K562 (cell line): Measurements from ENCODE around the gene FCER2. TPM values are rescaled to one million over a fixed set of nuclear protein-coding genes. Genes with fewer than 3 reads are reported as not detected.
A peak's percentile ranks its signal among the peaks of the same experiment; 100 is the strongest.

Source experiments
- ATAC-seq: fragments of 200-7000 bp; cut with Tn5 transposase; 3 replicates; pipeline ENCODE4 v1.9.1; 2020; ENCODE audit warnings: moderate library complexity
- BruUV-seq: library from RNA; stranded (reverse); fragments of 400-500 nt; replicated peaks from 2 replicates; lab custom pipeline; 2021; lab: Mats Ljungman, UMichigan
- CTCF ChIA-PET: fragments of 300-600 bp; formaldehyde crosslinking; extraction: SDS; loops from one replicate; lab custom pipeline; 2021; ENCODE audit warnings: low intra/inter-chr PET ratio; lab: Yijun Ruan, JAX
- POLR2A ChIA-PET: fragments of 300-600, 350-650 bp; sonication (Branson Sonifier 250); formaldehyde crosslinking; extraction: SDS; loops from one replicate; lab custom pipeline; 2021; ENCODE audit warnings: antibody characterized with exemption, inconsistent platforms; lab: Yijun Ruan, JAX
- DNase-seq, 4 experiments: peaks; one replicate each; pipeline versions ENCODE4 v3.0.0 to v3.0.0-alpha.2; 2011 to 2018; ENCODE audit warnings: low spot score in 3 of 4, mixed read lengths in 3 of 4; ENCODE audit errors: extremely low read depth in 1 of 4
- FAIRE-seq: peaks from 2 replicates; lab custom pipeline; 2011; peaks lifted over from hg19 to GRCh38; lab: Jason Lieb, UNC
- H2AFZ ChIP-seq: 2 replicates; pipeline ENCODE4 v1.6.0; 2011; ENCODE audit warnings: low read depth, low read length, control low read depth, inconsistent platforms
- H3K27ac ChIP-seq: fragments of 200-600 bp; 3 replicates; pipeline ENCODE4 v1.8.0; 2011; ENCODE audit warnings: low read depth, mild to moderate bottlenecking, control low read depth, inconsistent platforms, low read length, moderate library complexity, mixed read lengths; ENCODE audit errors: extremely low read depth
- H3K27me3 ChIP-seq, 2 experiments: fragments of 300-600 bp in 1 of 2; 2 replicates in 1 of 2; 3 replicates in 1 of 2; pipeline versions ENCODE4 v1.6.0 to v1.8.0; 2011; ENCODE audit warnings: inconsistent platforms in 2 of 2, low read length in 2 of 2, mild to moderate bottlenecking in 1 of 2, mixed read lengths in 1 of 2, moderate library complexity in 1 of 2; ENCODE audit not compliant: control insufficient read depth in 2 of 2, insufficient read depth in 2 of 2
- H3K36me3 ChIP-seq: fragments of 300-600 bp; 3 replicates; pipeline ENCODE4 v1.8.0; 2011; ENCODE audit warnings: mild to moderate bottlenecking, low read length, inconsistent platforms; ENCODE audit not compliant: control insufficient read depth, insufficient read depth
- H3K4me1 ChIP-seq, 2 experiments: fragments of 200-600 bp in 1 of 2; replicated peaks in 1 of 2; 2 replicates in 1 of 2; 3 replicates in 1 of 2; pipeline versions ENCODE4 v1.5.1 to v1.8.0; 2011; ENCODE audit warnings: inconsistent platforms in 2 of 2, low read length in 2 of 2, mild to moderate bottlenecking in 1 of 2, mixed read lengths in 1 of 2, moderate library complexity in 1 of 2; ENCODE audit not compliant: control insufficient read depth in 2 of 2, insufficient read depth in 2 of 2
- H3K4me2 ChIP-seq: 2 replicates; pipeline ENCODE4 v1.6.1; 2011; ENCODE audit warnings: low read length, control low read depth, inconsistent platforms, mixed read lengths; ENCODE audit not compliant: insufficient read depth
- H3K4me3 ChIP-seq: fragments of 200-600 bp; sonication (generic), shearing (Covaris generic); 2 replicates; pipeline ENCODE4 v1.5.1; 2016; ENCODE audit warnings: control low read depth, inconsistent platforms
- H3K79me2 ChIP-seq: fragments of 200-600 bp; 3 replicates; pipeline ENCODE4 v1.8.0; 2011; ENCODE audit warnings: low read length, inconsistent platforms; ENCODE audit not compliant: control insufficient read depth, insufficient read depth
- H3K9ac ChIP-seq, 2 experiments: 2 replicates each; pipeline versions ENCODE4 v1.6.0 to v1.6.1; 2011; ENCODE audit warnings: low read depth in 2 of 2, low read length in 2 of 2, control low read depth in 1 of 2, inconsistent platforms in 1 of 2, mild to moderate bottlenecking in 1 of 2, mixed read lengths in 1 of 2; ENCODE audit not compliant: insufficient read depth in 1 of 2
- H3K9me1 ChIP-seq: one replicate; pipeline ENCODE4 v1.6.0; 2011; ENCODE audit warnings: inconsistent platforms, mild to moderate bottlenecking, low read length, moderate library complexity; ENCODE audit not compliant: control insufficient read depth, insufficient read depth
- H3K9me3 ChIP-seq: replicated peaks from 2 replicates; pipeline ENCODE4 v1.5.1; 2011; ENCODE audit warnings: low read depth, low read length, inconsistent platforms; ENCODE audit not compliant: control insufficient read depth, insufficient read depth
- H4K20me1 ChIP-seq: replicated peaks from 2 replicates; pipeline ENCODE4 v1.6.1; 2011; ENCODE audit warnings: low read length, inconsistent platforms, mixed read lengths; ENCODE audit not compliant: control insufficient read depth, insufficient read depth
- ARID3A ChIP-seq: IDR thresholded peaks from 2 replicates; pipeline ENCODE4 v1.6.1; 2012; ENCODE audit warnings: low read depth, low read length, improper control_type of control experiment, borderline replicate concordance
- BCOR ChIP-seq: fragments of 450-650 bp; IDR thresholded peaks from 2 replicates; pipeline ENCODE4 v1.6.1; 2016
- FOXA1 ChIP-seq: fragments of 450-650 bp; IDR thresholded peaks from 2 replicates; pipeline ENCODE4 v1.6.1; 2016; ENCODE audit warnings: mild to moderate bottlenecking, borderline replicate concordance
- FOXK2 ChIP-seq, 2 experiments: fragments of 450-650 bp; IDR thresholded peaks in 1 of 2; conservative IDR thresholded peaks in 1 of 2; 2 replicates each; pipeline ENCODE4 v1.6.1; 2016; ENCODE audit warnings: low read depth in 2 of 2, mild to moderate bottlenecking in 1 of 2
- KDM1A ChIP-seq, 2 experiments: fragments of 450-650 bp; IDR thresholded peaks; 2 replicates each; pipeline ENCODE4 v1.6.1; 2016; ENCODE audit warnings: mild to moderate bottlenecking in 2 of 2
- NR2F6 ChIP-seq: fragments of 450-650 bp; formaldehyde crosslinking; IDR thresholded peaks from 2 replicates; pipeline ENCODE4 v1.4.0; 2020; ENCODE audit warnings: mild to moderate bottlenecking
- PKNOX1 ChIP-seq: fragments of 450-650 bp; IDR thresholded peaks from 2 replicates; pipeline ENCODE4 v1.6.1; 2016
- SMARCC2 ChIP-seq: fragments of 450-650 bp; IDR thresholded peaks from 2 replicates; pipeline ENCODE4 v1.6.1; 2017; ENCODE audit warnings: antibody characterized with exemption, moderate library complexity, mild to moderate bottlenecking, low read depth
- TFAM ChIP-seq: fragments of 250-450 bp; sonication (Bioruptor Pico); conservative IDR thresholded peaks from 2 replicates; pipeline ENCODE4 v1.5.0; 2021; ENCODE audit warnings: mild to moderate bottlenecking, moderate library complexity
- ZKSCAN1 ChIP-seq: fragments of 150-350 bp; IDR thresholded peaks from 2 replicates; pipeline ENCODE4 v1.6.1; 2016; ENCODE audit warnings: low read depth, low read length
- ZNF133 ChIP-seq: fragments of 250-450 bp; sonication (Bioruptor Pico); IDR thresholded peaks from 2 replicates; pipeline ENCODE4 v1.4.0; 2020; ENCODE audit warnings: mild to moderate bottlenecking
- ZNF253 ChIP-seq: fragments of 250-450 bp; sonication (Bioruptor Pico); conservative IDR thresholded peaks from 2 replicates; pipeline ENCODE4 v1.6.1; 2021; ENCODE audit warnings: mild to moderate bottlenecking
- ZNF589 ChIP-seq: fragments of 200-800 bp; sonication (Bioruptor generic); IDR thresholded peaks from 2 replicates; pipeline ENCODE4 v1.6.1; 2016; ENCODE audit warnings: low read depth, missing genetic modification characterization, missing compliant biosample characterization
- ZSCAN32 ChIP-seq: fragments of 450-650 bp; formaldehyde crosslinking; IDR thresholded peaks from 2 replicates; pipeline ENCODE4 v1.4.0; 2020; ENCODE audit warnings: mild to moderate bottlenecking, moderate library complexity
- WGBS: fragments of 100-300 bp; shearing (Covaris generic); methylation state at CpG from one replicate; pipeline ENCODE4 v1.1.6; 2016; ENCODE audit warnings: low coverage, mixed read lengths; ENCODE audit not compliant: insufficient coverage; ENCODE audit errors: missing lambda C conversion rate; 5-methylcytosine and 5-hydroxymethylcytosine counted together
- in situ Hi-C: fragments of 300-500 bp; cut with MboI; formaldehyde crosslinking; loops from 4 replicates; pipeline ENCODE4 v1.15.0; 2018; ENCODE audit warnings: inconsistent platforms, mixed read lengths
- intact Hi-C: fragments of 100-400 bp; cut with micrococcal nuclease; formaldehyde crosslinking; loops from 2 replicates; pipeline ENCODE4 v1.14.2; 2022
- polyA plus RNA-seq, 8 experiments: library from polyadenylated mRNA; depleted of rRNA in 4 of 8; stranded (reverse) in 5 of 8; unstranded in 3 of 8; fragments of >200 nt; fragmentation: Nextera tagmentation in 2 of 8; fragmentation: Illumina TruSeq in 1 of 8; extraction: Ambion mirVana in 2 of 8; extraction: Trizol in 1 of 8; gene quantifications; 2 replicates each; pipeline versions ENCODE4 v1.2.1 to v1.2.3, GENCODE V29; 2011 to 2014; ENCODE audit warnings: inconsistent platforms in 1 of 8, missing spikeins in 1 of 8
- total RNA-seq, 7 experiments: library from RNA; depleted of rRNA in 6 of 7; stranded (reverse); fragments of >200 nt in 6 of 7; fragmentation: Illumina TruSeq in 2 of 7; extraction: Trizol in 2 of 7; gene quantifications; 2 replicates each; pipeline versions ENCODE4 v1.2.1 to v1.2.3, GENCODE V29; 2011 to 2021; ENCODE audit warnings: low replicate concordance in 1 of 7

Gene FCER2
- total and polyA plus RNA-seq, 9 of the 15 experiments (the other 6 are each of a cell fraction or from before 2014, with no cell fraction given) = 0.11 TPM; not detected in 8

GRCh38 chr19:7703332-7703731, 1.4 kb upstream of the FCER2 start:
- FAIRE-seq = no peak
- in situ Hi-C loops (no loop called here), intact Hi-C loops (no loop called here)
- no TSS peak for BruUV-seq
- H3K4me2 ChIP-seq = no peak overlapping the region
- ATAC-seq = no peak
- H3K4me3 ChIP-seq = no peak overlapping the region
- no peak overlapping the region for H2AFZ ChIP-seq
- H3K4me1 ChIP-seq = peaks cover 2 to 8% of the 10 kb centered on the region in 2 experiments; a peak in 4 of 5 replicates
- DNase-seq = no peak
- ChIA-PET POLR2A (no interaction called here), CTCF (no interaction called here)
- no peak overlapping the region for H3K27ac ChIP-seq
- H3K9ac ChIP-seq = no peak overlapping the region
- WGBS = 19% methylated on average over 3 of the region's 8 CpGs
- peaks cover 4% of the 10 kb centered on the region; the same call in 1 of the 2 replicates for H4K20me1 ChIP-seq
- no peaks in the 10 kb centered on the region for H3K79me2 ChIP-seq
- no peaks in the 10 kb centered on the region for H3K9me1 ChIP-seq
- no peaks in the 10 kb centered on the region for H3K9me3 ChIP-seq
- TF ChIP-seq ZSCAN32 (CRISPR knock-in tag) (no peak), PKNOX1 (peak; percentile 84)
- H3K36me3 ChIP-seq = no peaks in the 10 kb centered on the region
- H3K27me3 ChIP-seq = peaks cover 0 to 43% of the 10 kb centered on the region in 2 experiments; a peak in 4 of 5 replicates

- peaks cover 4% of the 10 kb centered on the region; the same call in 1 of the 2 replicates for H4K20me1 ChIP-seq
- ChIA-PET CTCF (no interaction called here), POLR2A (interaction anchor here (0.7 to 1.0 kb wide), 3 partner anchors 19 to 218 kb away, joined by 3 read pairs; no protein-coding TSS in a partner anchor)
- no peaks in the 10 kb centered on the region for H3K9me1 ChIP-seq
- in situ Hi-C loops (no loop called here), intact Hi-C loops (no loop called here)
- ATAC-seq (no peak), FAIRE-seq (no peak), DNase-seq (no peak)
- no peak overlapping the region for H3K4me2 ChIP-seq
- H3K27ac ChIP-seq = no peak overlapping the region
- no peak overlapping the region for H3K9ac ChIP-seq
- no peak overlapping the region for H2AFZ ChIP-seq
- H3K79me2 ChIP-seq = no peaks in the 10 kb centered on the region
- 35% methylated on average over 12 of the region's 12 CpGs for WGBS
- H3K9me3 ChIP-seq = no peaks in the 10 kb centered on the region
- H3K4me1 ChIP-seq = peaks cover 2 to 8% of the 10 kb centered on the region in 2 experiments; a peak in 4 of 5 replicates
- peaks cover 13 to 62% of the 10 kb centered on the region in 2 experiments; a peak in 4 of 5 replicates for H3K27me3 ChIP-seq
- no peak overlapping the region for H3K4me3 ChIP-seq
- BruUV-seq = no TSS peak
- no peaks in the 10 kb centered on the region for H3K36me3 ChIP-seq
- TF ChIP-seq ZNF589 (no peak), NR2F6 (no peak), FOXA1 (no peak), SMARCC2 (no peak), ZNF133 (no peak), BCOR (peak; percentile 45; the same call in 1 of the 2 replicates), ZKSCAN1 (peak; percentile 95), TFAM (CRISPR knock-in tag) (no peak), KDM1A (IDR thresholded peaks at IDR 0.05) (peak in 1 of 2 experiments; percentile 24; a peak in 1 of 4 replicates), FOXK2 (conservative IDR thresholded peaks at IDR 0.05 in 1 of 2, IDR thresholded peaks at IDR 0.05 in 1 of 2; ENCODE audit: low read depth in 2 of 2) (no peak), ARID3A (no peak), ZNF253 (CRISPR knock-in tag) (no peak)
Observed at GRCh38 chr19:7701049-7701653, 780 bp downstream of the FCER2 start.
